Activated CD4-positive, CD25-positive, alpha-beta regulatory T cell treated with anti-CD3 and anti-CD28 coated beads, Interleukin-2, amount 50 U/mL, for 24 hours (primary cell): Measurements from ENCODE around the gene PVALEF.

Source experiments
- ATAC-seq, 2 donors: fragments of 150-1000 bp; cut with Tn5 transposase; one replicate each; pipeline ENCODE4 v1.10.0; 2021; ENCODE audit warnings: mild to moderate bottlenecking in 1 of 2, moderate library complexity in 1 of 2

The PVALEF gene

GRCh38 chr17:81165246-81166032 is at the start of gene PVALEF:
PVALEF (plus strand) TSS chr17:81165507; CDS start chr17:81181227, 15,720 bp downstream.
- ATAC-seq = peak in 1 of 2 donors; percentile 12

- no peak for ATAC-seq
Observed at GRCh38 chr17:81115749-81116464, 49.4 kb upstream of the PVALEF start.

- no peak for ATAC-seq
Observed at GRCh38 chr17:81116704-81117103, 48.6 kb upstream of the PVALEF start.

GRCh38 chr17:81117672-81118198 is 47.6 kb upstream of the PVALEF start:
- ATAC-seq = no peak

- no peak for ATAC-seq
Observed at GRCh38 chr17:81118308-81119221, 46.7 kb upstream of the PVALEF start.

GRCh38 chr17:81119223-81120148 is 45.8 kb upstream of the PVALEF start:
- ATAC-seq = peak; percentile 57 to 64

- ATAC-seq = no peak
Observed at GRCh38 chr17:81120149-81120484, 45.2 kb upstream of the PVALEF start.

GRCh38 chr17:81120695-81121621 is 44.3 kb upstream of the PVALEF start:
- ATAC-seq = no peak

GRCh38 chr17:81121841-81122733 is 43.2 kb upstream of the PVALEF start:
- ATAC-seq = no peak

GRCh38 chr17:81123052-81124048 is 42.0 kb upstream of the PVALEF start:
- ATAC-seq = no peak

GRCh38 chr17:81124377-81124776 is 40.9 kb upstream of the PVALEF start:
- ATAC-seq = no peak

GRCh38 chr17:81125573-81126081 is 39.7 kb upstream of the PVALEF start:
- ATAC-seq = no peak

GRCh38 chr17:81126281-81127132 is 38.8 kb upstream of the PVALEF start:
- ATAC-seq = no peak

- no peak for ATAC-seq
Observed at GRCh38 chr17:81127133-81127455, 38.2 kb upstream of the PVALEF start.

GRCh38 chr17:81127526-81128177 is 37.7 kb upstream of the PVALEF start:
- no peak for ATAC-seq

- ATAC-seq = no peak
Observed at GRCh38 chr17:81128338-81128737, 37.0 kb upstream of the PVALEF start.

GRCh38 chr17:81128774-81129173 is 36.5 kb upstream of the PVALEF start:
- no peak for ATAC-seq
